Motor neuron (in vitro differentiated cells): ENCODE measurements around the gene POT1. TPM values are rescaled to one million over a fixed set of nuclear protein-coding genes. Genes with fewer than 3 reads are reported as not detected.

Experiments
- ATAC-seq, 8 experiments: fragments of 200-7000 bp; cut with Tn5 transposase; replicated peaks in 6 of 8; 2 replicates each; pipeline ENCODE4 v1.8.0; 2021; ENCODE audit warnings: mild to moderate bottlenecking in 8 of 8, moderate library complexity in 8 of 8
- H3K27ac ChIP-seq, 2 donors: fragments of 250-450 bp; sonication (Bioruptor Pico); 2 replicates each; pipeline ENCODE4 v1.9.0; 2021; ENCODE audit warnings: antibody characterized with exemption in 2 of 2, mild to moderate bottlenecking in 2 of 2, moderate library complexity in 1 of 2
- H3K4me1 ChIP-seq, 2 donors: fragments of 250-450 bp; sonication (Bioruptor Pico); replicated peaks in 1 of 2; 2 replicates each; pipeline ENCODE4 v1.6.1; 2021; ENCODE audit warnings: antibody characterized with exemption in 2 of 2, mild to moderate bottlenecking in 2 of 2, moderate library complexity in 1 of 2
- H3K4me3 ChIP-seq, 5 donors: fragments of 250-450 bp; sonication (Bioruptor Pico); 2 replicates each; pipeline ENCODE4 v1.9.0; 2021; ENCODE audit warnings: antibody characterized with exemption in 5 of 5, mild to moderate bottlenecking in 5 of 5, moderate library complexity in 4 of 5
- WGBS, 10 experiments: fragments of 450-650 bp; shearing (Covaris generic); methylation state at CpG; one replicate each; pipeline ENCODE4 v1.0.0; 2022; 5-methylcytosine and 5-hydroxymethylcytosine counted together
- in situ Hi-C, 9 experiments: fragments of 400-800 bp; cut with MboI; loops; one replicate each; pipeline ENCODE4 v1.15.0; 2021; ENCODE audit warnings: low sequenced_read_pairs in 9 of 9, low pct_unique_long_range_greater_than_20kb in 2 of 9; ENCODE audit not compliant: unreplicated experiment in 9 of 9
- total RNA-seq, 8 experiments: library from RNA; unstranded; fragments of 300-600 nt; gene quantifications; 2 replicates each; pipeline versions ENCODE4 v1.2.3 to v1.2.4, GENCODE V29; 2022

POT1 gene
- total RNA-seq, 8 experiments from 2014 or later, result 18.6 to 43.3 (median 28.7) TPM

GRCh38 chr7:124785994-124786393 is 143.6 kb downstream of the POT1 start:
- H3K27ac ChIP-seq, result no peak overlapping the region
- WGBS, 10 experiments, result 17 to 97% (median 80%) methylated on average over 1 to 6 of the region's 6 CpGs; no CpG with 5 or more reads in 1 of the 10 experiments
- in situ Hi-C loops, result loop anchor here in 7 of 9 experiments (10.0 to 25.0 kb wide), 2 partner anchors 624 to 631 kb away; no protein-coding TSS in a partner anchor

GRCh38 chr7:124784879-124785818 is 144.5 kb downstream of the POT1 start:
- in situ Hi-C loops, result loop anchor here in 7 of 9 experiments (10.0 to 25.0 kb wide), 2 partner anchors 623 to 630 kb away; no protein-coding TSS in a partner anchor
- WGBS, 10 experiments, result 0 to 73% (median 48%) methylated on average over 3 to 9 of the region's 9 CpGs

More at GRCh38 chr7:124785994-124786393, 143.6 kb downstream of the POT1 start:
- H3K4me1 ChIP-seq, result no peaks in the 10 kb centered on the region
- no peak for ATAC-seq
- no peak overlapping the region for H3K4me3 ChIP-seq

DNA sequence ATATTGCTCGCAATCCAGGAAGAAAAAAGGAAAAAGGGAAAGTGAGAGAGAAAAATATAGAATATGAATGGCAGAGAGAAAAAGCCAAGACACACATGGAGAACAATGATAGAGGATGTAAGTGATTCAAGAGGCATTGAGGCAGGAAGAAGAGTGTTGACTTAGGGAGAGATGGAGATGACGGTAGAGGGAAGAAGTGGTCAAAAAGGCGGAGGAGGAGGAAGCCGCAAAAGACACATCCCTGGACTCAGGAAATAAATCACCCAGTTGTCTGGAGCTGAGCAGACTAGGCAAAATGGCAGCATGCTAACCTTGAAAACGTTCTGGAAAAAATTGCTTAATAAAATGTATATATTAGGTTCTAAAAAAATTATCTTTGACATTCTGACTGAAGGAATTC is 146.4 kb downstream of the POT1 start:
- no peak overlapping the region for H3K4me3 ChIP-seq
- no peak for ATAC-seq
- no peaks in the 10 kb centered on the region for H3K4me1 ChIP-seq
- H3K27ac ChIP-seq, result no peak overlapping the region
- 45 to 100% (median 91%) methylated on average over 1 to 5 of the region's 5 CpGs for WGBS, 10 experiments
- in situ Hi-C loops, result loop anchor here in 7 of 9 experiments (10.0 to 25.0 kb wide), 2 partner anchors 621 to 628 kb away; no protein-coding TSS in a partner anchor

More at GRCh38 chr7:124784879-124785818, 144.5 kb downstream of the POT1 start:
- peak; percentile 59 to 90 (median 70) for ATAC-seq
- Histone ChIP-seq H3K27ac (no peak overlapping the region), H3K4me3 (no peak overlapping the region), H3K4me1 (no peaks in the 10 kb centered on the region)

GRCh38 chr7:124781907-124782734 is 147.5 kb downstream of the POT1 start:
- WGBS, 10 experiments, result 7 to 91% (median 78%) methylated on average over 1 to 8 of the region's 12 CpGs; no CpG with 5 or more reads in 1 of the 10 experiments
- Histone ChIP-seq H3K27ac (no peak overlapping the region), H3K4me1 (no peaks in the 10 kb centered on the region), H3K4me3 (no peak overlapping the region)
- in situ Hi-C loops, result loop anchor here in 7 of 9 experiments (10.0 to 25.0 kb wide), 2 partner anchors 620 to 627 kb away; no protein-coding TSS in a partner anchor
- peak; percentile 9 to 96 (median 56) for ATAC-seq

DNA sequence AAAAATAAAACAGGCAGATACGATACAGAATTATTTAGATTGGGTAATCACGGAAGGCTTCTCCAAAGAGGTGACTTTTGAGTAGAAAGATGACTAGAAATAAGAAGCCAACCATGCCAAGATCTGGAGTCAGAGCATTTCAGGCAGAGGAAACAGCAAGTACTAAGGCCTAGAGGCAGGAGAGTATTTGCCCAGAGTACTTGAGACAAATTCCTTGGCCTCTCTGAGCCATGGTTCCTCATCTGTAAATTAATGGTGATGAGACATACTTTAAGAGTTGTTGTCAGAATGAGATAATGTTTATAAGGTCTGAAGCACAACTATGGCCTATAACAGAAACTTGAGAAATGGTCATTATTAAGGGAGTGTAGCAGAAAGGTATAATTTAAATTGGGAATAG is 148.2 kb downstream of the POT1 start:
- in situ Hi-C loops, result loop anchor here in 7 of 9 experiments (10.0 to 25.0 kb wide), 2 partner anchors 619 to 627 kb away; no protein-coding TSS in a partner anchor
- whole genome bisulfite sequencing, 10 experiments, result 0 to 100% (median 96%) methylated on average over 1 to 2 of the region's 2 CpGs; no CpG with 5 or more reads in 2 of the 10 experiments
- no peaks in the 10 kb centered on the region for H3K4me1 ChIP-seq
- H3K27ac ChIP-seq, result no peak overlapping the region
- no peak for ATAC-seq
- H3K4me3 ChIP-seq, result no peak overlapping the region

GRCh38 chr7:124780608-124781007 is 149.0 kb downstream of the POT1 start:
- Histone ChIP-seq H3K4me3 (no peak overlapping the region), H3K27ac (no peak overlapping the region), H3K4me1 (no peaks in the 10 kb centered on the region)
- ATAC-seq, result no peak
- in situ Hi-C loops, result loop anchor here in 7 of 9 experiments (10.0 to 25.0 kb wide), 2 partner anchors 618 to 626 kb away; no protein-coding TSS in a partner anchor
- 40 to 100% (median 91%) methylated on average over 1 of the region's 1 CpG; no CpG with 5 or more reads in 5 of the 10 experiments for WGBS, 10 experiments

DNA sequence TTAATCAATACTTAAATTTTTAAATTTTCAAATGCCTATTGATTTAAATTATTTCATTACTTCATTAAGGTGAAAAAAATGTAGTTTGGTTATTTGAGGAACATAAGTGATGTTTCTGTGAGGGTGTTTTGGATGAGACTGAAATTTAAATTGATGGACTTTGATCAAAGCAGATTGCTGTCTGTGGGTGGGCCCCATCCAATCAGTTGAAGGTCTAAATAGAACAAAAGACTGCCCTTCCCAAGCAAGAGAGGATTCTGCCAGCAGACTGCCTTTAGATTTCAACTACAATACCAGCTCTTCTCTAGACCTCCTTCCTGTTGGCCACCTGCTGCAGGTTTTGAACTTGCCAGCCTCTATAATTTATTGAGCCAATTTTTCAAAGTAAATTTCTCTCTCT is 149.6 kb downstream of the POT1 start:
- in situ Hi-C loops, result loop anchor here in 7 of 9 experiments (10.0 to 25.0 kb wide), 2 partner anchors 618 to 625 kb away; no protein-coding TSS in a partner anchor
- no peak for ATAC-seq
- H3K4me1 ChIP-seq, result no peaks in the 10 kb centered on the region
- no peak overlapping the region for H3K4me3 ChIP-seq
- H3K27ac ChIP-seq, result no peak overlapping the region

DNA sequence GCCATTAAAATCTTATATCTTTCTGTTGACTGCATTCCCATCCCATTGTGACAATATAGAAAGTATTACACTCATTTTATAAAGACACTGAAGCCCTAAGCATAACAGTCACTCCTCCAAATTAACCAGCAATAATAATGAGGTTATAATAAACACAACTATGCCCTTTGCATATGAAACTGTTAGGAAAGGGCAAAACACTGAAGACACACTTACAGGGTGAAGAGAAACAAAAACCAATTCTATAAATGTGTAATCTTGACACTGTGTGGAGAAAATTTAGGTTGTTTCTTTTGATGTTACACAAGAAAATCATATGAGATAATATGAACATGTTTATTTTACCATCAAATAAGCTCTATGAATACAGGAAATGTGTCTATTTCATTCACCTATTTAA is 150.0 kb downstream of the POT1 start:
- Histone ChIP-seq H3K4me1 (no peaks in the 10 kb centered on the region), H3K4me3 (no peak overlapping the region), H3K27ac (no peak overlapping the region)
- in situ Hi-C loops, result loop anchor here in 7 of 9 experiments (10.0 to 25.0 kb wide), 2 partner anchors 617 to 625 kb away; no protein-coding TSS in a partner anchor
- ATAC-seq, result no peak

- WGBS, 10 experiments, result 7 to 97% (median 84%) methylated on average over 1 to 3 of the region's 3 CpGs; no CpG with 5 or more reads in 1 of the 10 experiments
- H3K4me3 ChIP-seq, result no peak overlapping the region
- H3K27ac ChIP-seq, result no peak overlapping the region
- no peaks in the 10 kb centered on the region for H3K4me1 ChIP-seq
- in situ Hi-C loops, result loop anchor here in 6 of 9 experiments (25.0 kb wide), 1 partner anchor 617 kb away; no protein-coding TSS in a partner anchor
- no peak for ATAC-seq
These were observed 150.4 kb downstream of the POT1 start for GRCh38 chr7:124779194-124779593.

DNA sequence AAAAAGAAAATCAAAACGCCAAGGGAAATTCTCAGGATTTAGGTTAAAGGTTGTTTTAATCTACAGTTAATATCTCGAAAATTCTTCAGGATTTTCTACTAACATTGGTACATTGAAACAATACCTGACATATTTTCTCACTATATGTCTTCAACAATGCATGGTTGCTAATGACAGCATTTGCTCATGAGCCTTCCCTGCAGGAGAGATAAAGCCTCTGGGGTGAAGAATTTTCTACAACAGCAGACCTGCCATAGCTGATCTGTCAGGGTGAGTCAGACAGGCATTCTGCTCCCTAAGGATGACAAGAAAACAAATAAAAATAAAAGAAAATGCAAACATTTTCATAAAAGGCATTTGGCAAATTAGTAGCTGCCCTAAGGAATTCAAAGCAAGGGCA is 152.4 kb downstream of the POT1 start:
- in situ Hi-C loops, result loop anchor here in 6 of 9 experiments (25.0 kb wide), 1 partner anchor 615 kb away; no protein-coding TSS in a partner anchor
- H3K4me1 ChIP-seq, result no peaks in the 10 kb centered on the region
- H3K4me3 ChIP-seq, result no peak overlapping the region
- ATAC-seq, result peak in 2 of 8 experiments; percentile 25 to 63
- WGBS, 10 experiments, result 4 to 83% (median 64%) methylated on average over 2 of the region's 2 CpGs
- no peak overlapping the region for H3K27ac ChIP-seq

GRCh38 chr7:124776153-124776552 is 153.5 kb downstream of the POT1 start:
- H3K4me3 ChIP-seq, result no peak overlapping the region
- no peak overlapping the region for H3K27ac ChIP-seq
- ATAC-seq, result no peak
- H3K4me1 ChIP-seq, result no peaks in the 10 kb centered on the region
- 0 to 85% (median 58%) methylated on average over 1 to 2 of the region's 2 CpGs for WGBS, 10 experiments
- in situ Hi-C loops, result loop anchor here in 6 of 9 experiments (25.0 kb wide), 1 partner anchor 614 kb away; no protein-coding TSS in a partner anchor

GRCh38 chr7:124775422-124775821 is 154.2 kb downstream of the POT1 start:
- in situ Hi-C loops, result loop anchor here in 6 of 9 experiments (25.0 kb wide), 1 partner anchor 613 kb away; no protein-coding TSS in a partner anchor
- no peak for ATAC-seq
- Histone ChIP-seq H3K27ac (no peak overlapping the region), H3K4me1 (no peaks in the 10 kb centered on the region), H3K4me3 (no peak overlapping the region)
